Loucy (cell line): ENCODE data around the gene PSMD13.

Experiments used
- H2AFZ ChIP-seq: fragments of 200-600 bp; sonication (generic); 2 replicates; pipeline ENCODE4 v1.6.0; 2016; ENCODE audit warnings: antibody characterized with exemption, mild to moderate bottlenecking, low read length, moderate library complexity
- H3F3A ChIP-seq: fragments of 200-600 bp; 2 replicates; pipeline ENCODE4 v1.6.0; 2016; ENCODE audit warnings: antibody characterized with exemption, low read depth, mild to moderate bottlenecking
- H3K27me3 ChIP-seq: fragments of 200-600 bp; sonication (generic); 2 replicates; pipeline ENCODE4 v1.6.1; 2014; ENCODE audit warnings: low read length, mild to moderate bottlenecking; ENCODE audit not compliant: insufficient read depth, poor library complexity, severe bottlenecking
- H3K36me3 ChIP-seq: fragments of 200-600 bp; sonication (generic); 2 replicates; pipeline ENCODE4 v1.6.1; 2016; ENCODE audit warnings: low read length; ENCODE audit not compliant: insufficient read depth
- H3K4me1 ChIP-seq: fragments of 200-600 bp; sonication (generic); 2 replicates; pipeline ENCODE4 v1.5.1; 2014; ENCODE audit warnings: low read length, mild to moderate bottlenecking; ENCODE audit not compliant: insufficient read depth, poor library complexity, severe bottlenecking
- H3K4me2 ChIP-seq: fragments of 200-600 bp; sonication (generic); 2 replicates; pipeline ENCODE4 v1.6.0; 2014; ENCODE audit warnings: antibody characterized with exemption, low read length, low read depth, mild to moderate bottlenecking; ENCODE audit not compliant: poor library complexity, severe bottlenecking
- H3K4me3 ChIP-seq: fragments of 200-600 bp; sonication (generic); 2 replicates; pipeline ENCODE4 v1.5.1; 2014; ENCODE audit warnings: low read length, mild to moderate bottlenecking, mixed read lengths; ENCODE audit not compliant: poor library complexity, severe bottlenecking
- H3K79me2 ChIP-seq: fragments of 200-600 bp; sonication (generic); 2 replicates; pipeline ENCODE4 v1.6.1; 2014; ENCODE audit warnings: low read length; ENCODE audit not compliant: insufficient read depth
- H3K9ac ChIP-seq: fragments of 200-600 bp; sonication (generic); 2 replicates; pipeline ENCODE4 v1.6.0; 2014; ENCODE audit warnings: mild to moderate bottlenecking, low read depth, low read length, moderate library complexity; ENCODE audit not compliant: poor library complexity, severe bottlenecking
- H3K9me2 ChIP-seq: fragments of 200-600 bp; sonication (generic); replicated peaks from 2 replicates; pipeline ENCODE4 v1.6.1; 2016; ENCODE audit warnings: low read depth, low read length, mixed read lengths
- H3K9me3 ChIP-seq: fragments of 200-600 bp; sonication (generic); 2 replicates; pipeline ENCODE4 v1.6.1; 2014; ENCODE audit warnings: mild to moderate bottlenecking, antibody characterized with exemption, low read length, low read depth; ENCODE audit not compliant: insufficient read depth
- H4K20me1 ChIP-seq: fragments of 200-600 bp; sonication (generic); 2 replicates; pipeline ENCODE4 v1.6.0; 2014; ENCODE audit warnings: antibody characterized with exemption, low read length, mild to moderate bottlenecking; ENCODE audit not compliant: insufficient read depth, poor library complexity, severe bottlenecking
- EZH2phosphoT487 ChIP-seq: fragments of 200-600 bp; IDR thresholded peaks from 2 replicates; pipeline ENCODE4 v1.6.1; 2018; ENCODE audit warnings: antibody characterized with exemption, mild to moderate bottlenecking, moderate library complexity, borderline replicate concordance
- TF ChIP-seq, protein P1 (sequence below): fragments of 200-600 bp; sonication (generic); conservative IDR thresholded peaks from 2 replicates; pipeline ENCODE4 v1.5.1; 2014; ENCODE audit warnings: mild to moderate bottlenecking, antibody characterized with exemption, low read length

Gene PSMD13

GRCh38 chr11:199782-200181 lies 37.0 kb upstream of the PSMD13 start:
- H2AFZ ChIP-seq = no peak overlapping the region
- TF ChIP-seq EZH2phosphoT487 = no peak
- TF ChIP-seq, protein P1, sequence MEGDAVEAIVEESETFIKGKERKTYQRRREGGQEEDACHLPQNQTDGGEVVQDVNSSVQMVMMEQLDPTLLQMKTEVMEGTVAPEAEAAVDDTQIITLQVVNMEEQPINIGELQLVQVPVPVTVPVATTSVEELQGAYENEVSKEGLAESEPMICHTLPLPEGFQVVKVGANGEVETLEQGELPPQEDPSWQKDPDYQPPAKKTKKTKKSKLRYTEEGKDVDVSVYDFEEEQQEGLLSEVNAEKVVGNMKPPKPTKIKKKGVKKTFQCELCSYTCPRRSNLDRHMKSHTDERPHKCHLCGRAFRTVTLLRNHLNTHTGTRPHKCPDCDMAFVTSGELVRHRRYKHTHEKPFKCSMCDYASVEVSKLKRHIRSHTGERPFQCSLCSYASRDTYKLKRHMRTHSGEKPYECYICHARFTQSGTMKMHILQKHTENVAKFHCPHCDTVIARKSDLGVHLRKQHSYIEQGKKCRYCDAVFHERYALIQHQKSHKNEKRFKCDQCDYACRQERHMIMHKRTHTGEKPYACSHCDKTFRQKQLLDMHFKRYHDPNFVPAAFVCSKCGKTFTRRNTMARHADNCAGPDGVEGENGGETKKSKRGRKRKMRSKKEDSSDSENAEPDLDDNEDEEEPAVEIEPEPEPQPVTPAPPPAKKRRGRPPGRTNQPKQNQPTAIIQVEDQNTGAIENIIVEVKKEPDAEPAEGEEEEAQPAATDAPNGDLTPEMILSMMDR = no peak

GRCh38 chr11:200224-201003 lies 36.4 kb upstream of the PSMD13 start:
- Histone ChIP-seq H3K9ac (no peak overlapping the region), H2AFZ (no peak overlapping the region), H3K27me3 (no peaks in the 10 kb centered on the region), H3F3A (no peaks in the 10 kb centered on the region), H3K9me3 (no peaks in the 10 kb centered on the region), H3K9me2 (no peaks in the 10 kb centered on the region), H3K36me3 (no peaks in the 10 kb centered on the region), H3K79me2 (peaks cover 13% of the 10 kb centered on the region), H3K4me1 (peaks cover 29% of the 10 kb centered on the region), H4K20me1 (peaks cover under 1% of the 10 kb centered on the region), H3K4me3 (no peak overlapping the region), H3K4me2 (no peak overlapping the region)
- TF ChIP-seq, protein P1 = no peak
- TF ChIP-seq EZH2phosphoT487 = no peak

More at GRCh38 chr11:199782-200181, 37.0 kb upstream of the PSMD13 start:
- Histone ChIP-seq H3K4me1 (peaks cover 26% of the 10 kb centered on the region), H3K27me3 (no peaks in the 10 kb centered on the region), H3K79me2 (peaks cover 7% of the 10 kb centered on the region), H3K36me3 (no peaks in the 10 kb centered on the region), H4K20me1 (no peaks in the 10 kb centered on the region), H3K9me2 (no peaks in the 10 kb centered on the region), H3K9me3 (no peaks in the 10 kb centered on the region), H3K9ac (no peak overlapping the region), H3K4me2 (no peak overlapping the region), H3K4me3 (no peak overlapping the region), H3F3A (no peaks in the 10 kb centered on the region)

DNA sequence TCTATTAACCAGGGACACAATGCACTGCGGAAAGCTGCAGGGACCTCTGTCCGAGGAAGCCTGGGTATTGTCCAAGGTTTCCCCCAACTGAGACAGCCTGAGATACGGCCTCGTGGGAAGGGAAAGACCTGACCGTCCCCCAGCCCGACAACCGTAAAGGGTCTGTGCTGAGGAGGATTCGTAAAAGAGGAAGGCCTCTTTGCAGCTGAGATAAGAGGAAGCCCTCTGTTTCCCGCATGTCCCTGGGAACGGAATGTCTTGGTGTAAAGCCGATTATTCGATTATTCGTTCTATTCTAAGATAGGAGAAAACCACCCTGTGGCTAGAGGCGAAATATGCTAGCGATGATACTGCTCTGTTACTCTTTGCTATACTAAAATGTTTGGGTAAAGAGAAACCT lies 34.8 kb upstream of the PSMD13 start:
- Histone ChIP-seq H3K4me2 (no peak overlapping the region), H3F3A (no peaks in the 10 kb centered on the region), H3K9ac (no peak overlapping the region), H3K79me2 (peaks cover 29% of the 10 kb centered on the region), H3K9me3 (no peaks in the 10 kb centered on the region), H3K9me2 (no peaks in the 10 kb centered on the region), H3K4me3 (no peak overlapping the region), H3K4me1 (peaks cover 40% of the 10 kb centered on the region), H2AFZ (no peak overlapping the region), H3K36me3 (no peaks in the 10 kb centered on the region), H4K20me1 (peaks cover 13% of the 10 kb centered on the region), H3K27me3 (no peaks in the 10 kb centered on the region)
- TF ChIP-seq, protein P1 = no peak
- TF ChIP-seq EZH2phosphoT487 = no peak
